ENCODE data around the gene FMN2.
"Not testable (repeated sequence)": the region's sequence is repeated elsewhere in the genome, so short reads cannot be mapped to it uniquely, and the experiment has no call there.

The FMN2 gene

GRCh38 chr1:240312872-240313271 is 221.2 kb downstream of the FMN2 start:
- peak; percentile 91 for DNase-seq (ENCODE audit: low read depth)

- DNase-seq (ENCODE audit: low read depth): no peak
These were observed 223.4 kb downstream of the FMN2 start for GRCh38 chr1:240314845-240315801.

- DNase-seq (ENCODE audit: low read depth): no peak
These were observed 228.3 kb downstream of the FMN2 start for GRCh38 chr1:240319998-240320397.

GRCh38 chr1:240320659-240321058 is 229.0 kb downstream of the FMN2 start:
- no peak for DNase-seq (ENCODE audit: low read depth)

GRCh38 chr1:240322943-240323342 is 231.3 kb downstream of the FMN2 start:
- DNase-seq (ENCODE audit: low read depth): no peak

- not testable (repeated sequence) for DNase-seq (ENCODE audit: low read depth)
These were observed 236.7 kb downstream of the FMN2 start for GRCh38 chr1:240328382-240328781.

GRCh38 chr1:240329443-240329842 is 237.8 kb downstream of the FMN2 start:
- no peak for DNase-seq (ENCODE audit: low read depth)

GRCh38 chr1:240332672-240333071 is 241.0 kb downstream of the FMN2 start:
- no peak for DNase-seq (ENCODE audit: low read depth)

GRCh38 chr1:240337781-240338180 is 246.1 kb downstream of the FMN2 start:
- DNase-seq (ENCODE audit: low read depth): peak; percentile 89

GRCh38 chr1:240338837-240339236 is 247.2 kb downstream of the FMN2 start:
- no peak for DNase-seq (ENCODE audit: low read depth)

- DNase-seq (ENCODE audit: low read depth): no peak
These were observed 249.9 kb downstream of the FMN2 start for GRCh38 chr1:240341365-240342250.

- no peak for DNase-seq (ENCODE audit: low read depth)
These were observed 250.6 kb downstream of the FMN2 start for GRCh38 chr1:240342251-240342625.

- DNase-seq (ENCODE audit: low read depth): no peak
These were observed 251.4 kb downstream of the FMN2 start for GRCh38 chr1:240343045-240343444.

GRCh38 chr1:240343966-240344365 is 252.3 kb downstream of the FMN2 start:
- no peak for DNase-seq (ENCODE audit: low read depth)

- no peak for DNase-seq (ENCODE audit: low read depth)
These were observed 253.2 kb downstream of the FMN2 start for GRCh38 chr1:240344918-240345317.

GRCh38 chr1:240349695-240350094 is 258.0 kb downstream of the FMN2 start:
- no peak for DNase-seq (ENCODE audit: low read depth)

- peak; percentile 88 for DNase-seq (ENCODE audit: low read depth)
These were observed 259.2 kb downstream of the FMN2 start for GRCh38 chr1:240350910-240351331.

- no peak for DNase-seq (ENCODE audit: low read depth)
These were observed 260.0 kb downstream of the FMN2 start for GRCh38 chr1:240351690-240352089.

GRCh38 chr1:240352769-240353168 is 261.1 kb downstream of the FMN2 start:
- DNase-seq (ENCODE audit: low read depth): peak; percentile 63

- no peak for DNase-seq (ENCODE audit: low read depth)
These were observed 264.9 kb downstream of the FMN2 start for GRCh38 chr1:240356568-240356967.

- no peak for DNase-seq (ENCODE audit: low read depth)
These were observed 270.4 kb downstream of the FMN2 start for GRCh38 chr1:240362046-240362445.

- DNase-seq (ENCODE audit: low read depth): no peak
These were observed 271.1 kb downstream of the FMN2 start for GRCh38 chr1:240362826-240363225.

- no peak for DNase-seq (ENCODE audit: low read depth)
These were observed 271.6 kb downstream of the FMN2 start for GRCh38 chr1:240363315-240363714.
